H9 (cell line): ENCODE results near the gene EPB41L4B. TPM values are rescaled to one million over a fixed set of nuclear protein-coding genes. Genes with fewer than 3 reads are reported as not detected.

ENCODE experiments used
- DNase-seq: peaks from one replicate; pipeline ENCODE4 v3.0.0-alpha.2; 2017
- H2AFZ ChIP-seq: one replicate; pipeline ENCODE4 v1.6.1; 2013; ENCODE audit warnings: mild to moderate bottlenecking, low read length, control low read depth, moderate library complexity
- H2AK5ac ChIP-seq: 2 replicates; pipeline ENCODE4 v1.6.1; 2013; ENCODE audit warnings: low read length, control low read depth, mixed read lengths; ENCODE audit not compliant: insufficient read length
- H2BK120ac ChIP-seq: one replicate; pipeline ENCODE4 v1.6.1; 2013; ENCODE audit warnings: low read depth, mild to moderate bottlenecking, low read length, control low read depth, inconsistent platforms; ENCODE audit not compliant: poor library complexity, severe bottlenecking
- H2BK12ac ChIP-seq: 2 replicates; pipeline ENCODE4 v1.6.1; 2013; ENCODE audit warnings: low read length, control low read depth, mixed read lengths, low read depth; ENCODE audit not compliant: insufficient read length
- H2BK15ac ChIP-seq: 2 replicates; pipeline ENCODE4 v1.6.1; 2013; ENCODE audit warnings: low read depth, low read length, control low read depth
- H2BK20ac ChIP-seq: one replicate; pipeline ENCODE4 v1.6.1; 2013; ENCODE audit warnings: low read depth, mild to moderate bottlenecking, low read length, control low read depth, inconsistent platforms; ENCODE audit not compliant: poor library complexity, severe bottlenecking
- H2BK5ac ChIP-seq: 2 replicates; pipeline ENCODE4 v1.6.1; 2013; ENCODE audit warnings: low read length, control low read depth, mixed read lengths; ENCODE audit not compliant: insufficient read length
- H3K14ac ChIP-seq: 2 replicates; pipeline ENCODE4 v1.6.1; 2013; ENCODE audit warnings: low read length, control low read depth; ENCODE audit not compliant: insufficient read depth
- H3K18ac ChIP-seq: 2 replicates; pipeline ENCODE4 v1.6.1; 2013; ENCODE audit warnings: low read depth, mild to moderate bottlenecking, mixed read lengths, low read length, control low read depth; ENCODE audit not compliant: insufficient read length
- H3K23ac ChIP-seq: 2 replicates; pipeline ENCODE4 v1.6.1; 2013; ENCODE audit warnings: low read length, control low read depth, mixed read lengths, low read depth; ENCODE audit not compliant: insufficient read length
- H3K23me2 ChIP-seq: 2 replicates; pipeline ENCODE4 v1.6.1; 2013; ENCODE audit warnings: low read depth, mild to moderate bottlenecking, mixed read lengths, low read length, control low read depth; ENCODE audit not compliant: insufficient read length, poor library complexity, severe bottlenecking
- H3K27ac ChIP-seq: 2 replicates; pipeline ENCODE4 v1.5.1; 2013; ENCODE audit warnings: low read length, control low read depth, mixed read lengths, low read depth; ENCODE audit not compliant: insufficient read length
- H3K27me3 ChIP-seq: 2 replicates; pipeline ENCODE4 v1.6.1; 2013; ENCODE audit warnings: low read length, control low read depth, inconsistent platforms; ENCODE audit not compliant: insufficient read depth
- H3K4ac ChIP-seq: 2 replicates; pipeline ENCODE4 v1.6.1; 2013; ENCODE audit warnings: low read depth, mild to moderate bottlenecking, control low read depth, inconsistent platforms, low read length, moderate library complexity
- H3K4me1 ChIP-seq: 2 replicates; pipeline ENCODE4 v1.6.1; 2013; ENCODE audit warnings: low read length, control low read depth, inconsistent platforms; ENCODE audit not compliant: insufficient read depth
- H3K4me2 ChIP-seq: 2 replicates; pipeline ENCODE4 v1.6.1; 2013; ENCODE audit warnings: low read length, control low read depth, mixed read lengths; ENCODE audit not compliant: insufficient read length, insufficient read depth
- H3K56ac ChIP-seq: 2 replicates; pipeline ENCODE4 v1.6.1; 2013; ENCODE audit warnings: low read depth, mild to moderate bottlenecking, mixed read lengths, low read length, control low read depth; ENCODE audit not compliant: insufficient read length
- H3K79me1 ChIP-seq: 2 replicates; pipeline ENCODE4 v1.6.1; 2013; ENCODE audit warnings: low read depth, mild to moderate bottlenecking, moderate library complexity, low read length, control low read depth, inconsistent platforms; ENCODE audit not compliant: insufficient read depth, poor library complexity, severe bottlenecking
- H3K79me2 ChIP-seq: 2 replicates; pipeline ENCODE4 v1.6.1; 2013; ENCODE audit warnings: low read length, control low read depth, inconsistent platforms; ENCODE audit not compliant: insufficient read depth
- H3K9ac ChIP-seq: 2 replicates; pipeline ENCODE4 v1.6.1; 2013; ENCODE audit warnings: low read length, control low read depth, mixed read lengths; ENCODE audit not compliant: insufficient read length; ENCODE audit errors: extremely low read depth
- H3K9me3 ChIP-seq: one replicate; pipeline ENCODE4 v1.6.1; 2013; ENCODE audit warnings: low read depth, low read length, inconsistent platforms; ENCODE audit not compliant: control insufficient read depth
- H3T11ph ChIP-seq: one replicate; pipeline ENCODE4 v1.6.1; 2013; ENCODE audit warnings: mild to moderate bottlenecking, low read length, control low read depth, inconsistent platforms
- H4K20me1 ChIP-seq: one replicate; pipeline ENCODE4 v1.6.1; 2013; ENCODE audit not compliant: control insufficient read depth, insufficient read length, insufficient read depth
- H4K5ac ChIP-seq: 2 replicates; pipeline ENCODE4 v1.6.1; 2013; ENCODE audit warnings: low read depth, mild to moderate bottlenecking, mixed read lengths, low read length, control low read depth; ENCODE audit not compliant: insufficient read length
- H4K8ac ChIP-seq: replicated peaks from 2 replicates; pipeline ENCODE4 v1.6.1; 2013; ENCODE audit warnings: low read length, control low read depth, mixed read lengths, low read depth; ENCODE audit not compliant: insufficient read length
- H4K91ac ChIP-seq: 2 replicates; pipeline ENCODE4 v1.6.1; 2013; ENCODE audit warnings: low read depth, mild to moderate bottlenecking, moderate library complexity, mixed read lengths, low read length, control low read depth; ENCODE audit not compliant: insufficient read length
- H3K27ac Mint-ChIP-seq, 3 experiments: 2 replicates in 2 of 3; 3 replicates in 1 of 3; pipeline ENCODE4 v1.8.0; 2020 to 2021; ENCODE audit warnings: mixed read lengths in 3 of 3, mild to moderate bottlenecking in 1 of 3, moderate library complexity in 1 of 3
- H3K27me3 Mint-ChIP-seq: 2 replicates; pipeline ENCODE4 v1.8.0; 2021; ENCODE audit warnings: low read depth, mild to moderate bottlenecking, moderate library complexity, mixed read lengths
- H3K36me3 Mint-ChIP-seq, 3 experiments: 2 replicates in 2 of 3; 3 replicates in 1 of 3; pipeline ENCODE4 v1.8.0; 2020 to 2021; ENCODE audit warnings: low read depth in 3 of 3, mixed read lengths in 3 of 3; ENCODE audit not compliant: insufficient read depth in 1 of 3
- H3K4me1 Mint-ChIP-seq, 2 experiments: 2 replicates each; pipeline ENCODE4 v1.8.0; 2020; ENCODE audit warnings: mixed read lengths in 2 of 2
- H3K4me3 Mint-ChIP-seq, 2 experiments: 2 replicates in 1 of 2; 3 replicates in 1 of 2; pipeline ENCODE4 v1.8.0; 2020 to 2021; ENCODE audit warnings: mild to moderate bottlenecking in 2 of 2, mixed read lengths in 2 of 2, moderate library complexity in 1 of 2
- H3K9me3 Mint-ChIP-seq, 2 experiments: 2 replicates in 1 of 2; 3 replicates in 1 of 2; pipeline ENCODE4 v1.8.0; 2020; ENCODE audit warnings: mild to moderate bottlenecking in 2 of 2, mixed read lengths in 2 of 2, moderate library complexity in 1 of 2
- CTCF ChIP-seq: fragments of 200-600 bp; sonication (generic); conservative IDR thresholded peaks from 3 replicates; pipeline ENCODE4 v1.8.0; 2021; ENCODE audit warnings: antibody characterized with exemption, mild to moderate bottlenecking
- WGBS: extraction: QIAGEN DNeasy Blood & Tissue Kit; methylation state at CpG from one replicate; pipeline ENCODE4 v1.1.7; 2013; ENCODE audit warnings: missing lambda C conversion rate, low lambda C conversion rate, mixed read lengths; ENCODE audit not compliant: insufficient read length; ENCODE audit errors: extremely low coverage; 5-methylcytosine and 5-hydroxymethylcytosine counted together
- total RNA-seq: library from RNA; stranded (reverse); gene quantifications from 2 replicates; pipeline ENCODE4 v1.2.1, GENCODE V29; 2021

The EPB41L4B gene
- total RNA-seq, 1 experiment from 2014 or later = 18.9 TPM

- Mint-ChIP-seq H3K9me3 (no peaks in the 10 kb centered on the region; a peak in 1 of 5 replicates), H3K36me3 (no peaks in the 10 kb centered on the region), H3K27me3 (peaks cover 5% of the 10 kb centered on the region), H3K4me3 (no peak overlapping the region), H3K27ac (no peak overlapping the region), H3K4me1 (peaks cover 10 to 13% of the 10 kb centered on the region in 2 experiments)
- Histone ChIP-seq H3K23me2 (no peaks in the 10 kb centered on the region), H3K4me2 (no peak overlapping the region), H4K91ac (no peak overlapping the region), H2AFZ (no peak overlapping the region), H2BK120ac (no peak overlapping the region), H3K56ac (no peak overlapping the region), H3T11ph (no peak overlapping the region), H3K18ac (no peak overlapping the region), H2AK5ac (no peak overlapping the region), H3K9me3 (no peaks in the 10 kb centered on the region), H3K27me3 (no peaks in the 10 kb centered on the region), H4K5ac (no peak overlapping the region), H4K20me1 (no peaks in the 10 kb centered on the region), H3K9ac (no peak overlapping the region), H4K8ac (no peak overlapping the region), H3K23ac (no peak overlapping the region), H2BK5ac (no peak overlapping the region), H3K4me1 (peaks cover 5% of the 10 kb centered on the region; the same call in 1 of the 2 replicates), H3K79me1 (no peaks in the 10 kb centered on the region), H3K27ac (no peak overlapping the region), H2BK20ac (no peak overlapping the region), H2BK12ac (no peak overlapping the region), H2BK15ac (no peak overlapping the region), H3K4ac (no peak overlapping the region), H3K79me2 (no peaks in the 10 kb centered on the region), H3K14ac (no peak overlapping the region)
- no peak for TF ChIP-seq CTCF
- no CpG with 5 or more reads among the region's 4 CpGs for WGBS
- DNase-seq = no peak
These were observed 22.0 kb upstream of the EPB41L4B start for GRCh38 chr9:109342878-109343277.
